ENCODE measurements around the gene CYP1A1. TPM values are rescaled to one million over a fixed set of nuclear protein-coding genes. Genes with fewer than 3 reads are reported as not detected.

CYP1A1 gene
- total and polyA plus RNA-seq, 9 of the 15 experiments (the other 6 are each of a cell fraction or from before 2014, with no cell fraction given): 0.04 to 0.13 (median 0.05) TPM; not detected in 5

DNA sequence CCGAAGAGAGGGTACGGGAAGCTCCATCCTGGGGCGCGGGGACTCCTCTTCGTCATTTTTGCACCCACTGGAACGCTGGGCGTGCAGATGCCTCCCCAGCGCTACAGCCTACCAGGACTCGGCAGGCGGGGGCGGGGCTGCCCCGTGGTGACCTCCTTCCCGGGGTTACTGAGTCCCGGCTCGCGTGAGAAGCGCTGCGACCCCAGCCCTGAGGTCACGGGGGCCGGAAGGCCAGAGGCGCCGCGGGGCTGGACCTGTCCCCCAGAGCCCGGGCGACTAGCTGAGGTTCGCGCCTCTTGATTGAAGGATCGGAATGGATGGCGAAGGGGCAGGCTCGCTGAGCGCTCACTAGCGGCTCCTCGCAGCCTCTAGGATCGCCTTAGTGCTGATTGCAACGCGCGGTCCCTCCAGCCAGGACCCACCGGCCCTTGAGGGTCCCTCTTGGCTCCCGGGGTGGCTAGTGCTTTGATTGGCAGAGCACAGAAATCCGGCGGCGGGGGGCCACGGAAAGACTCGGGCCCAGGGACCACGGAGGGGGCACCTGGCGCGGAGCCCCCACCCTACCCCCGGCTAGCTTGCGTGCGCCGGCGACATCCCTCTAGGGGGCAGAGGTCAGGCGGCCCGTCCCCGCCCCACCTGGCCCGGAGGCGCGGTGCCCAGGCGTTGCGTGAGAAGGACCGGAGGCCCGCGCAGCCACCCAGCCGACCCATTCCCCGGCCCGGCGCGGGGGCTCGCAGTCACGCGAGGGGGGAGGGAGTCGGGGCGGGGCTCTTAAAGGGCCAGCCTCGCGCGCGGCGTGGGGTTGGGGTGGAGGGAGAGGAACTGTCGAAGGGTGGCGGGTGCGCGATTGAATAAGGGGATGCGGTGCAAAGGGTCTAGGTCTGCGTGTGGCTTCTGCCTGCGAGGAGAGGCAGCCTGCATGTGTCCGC is 781 bp upstream of the CYP1A1 start (continued):
- TF ChIP-seq ZNF318 (IDR thresholded peaks at IDR 0.05; ENCODE audit: borderline replicate concordance in 1 of 2, low read depth in 1 of 2): no peak
